Peyer's patch (tissue), 4 donors: Measurements from ENCODE around the gene TNIK. TPM values are rescaled to one million over a fixed set of nuclear protein-coding genes. Genes with fewer than 3 reads are reported as not detected.
A peak's percentile ranks its signal among the peaks of the same experiment; 100 is the strongest.
"Not testable (repeated sequence)": the region's sequence is repeated elsewhere in the genome, so short reads cannot be mapped to it uniquely, and the experiment has no call there.

Experiments
- DNase-seq, 3 donors: peaks; one replicate each; pipeline ENCODE4 v3.0.0-alpha.2; 2017 to 2019
- H3K27ac ChIP-seq, 4 donors: fragments of 200-600 bp; sonication (generic); one replicate each; pipeline ENCODE4 v1.5.1; 2016 to 2019
- H3K27me3 ChIP-seq, 2 donors: fragments of 200-600 bp; sonication (generic); one replicate each; pipeline ENCODE4 v1.5.1; 2019
- H3K36me3 ChIP-seq, 3 donors: fragments of 200-600 bp; sonication (generic); one replicate each; pipeline ENCODE4 v1.5.1; 2016 to 2019
- H3K4me1 ChIP-seq, 4 donors: fragments of 200-600 bp; sonication (generic); one replicate each; pipeline ENCODE4 v1.5.1; 2016 to 2019
- H3K4me3 ChIP-seq, 4 donors: fragments of 200-600 bp; sonication (generic); 1 replicate in 3 of 4; 2 replicates in 1 of 4; pipeline ENCODE4 v1.5.1; 2016 to 2019; ENCODE audit warnings: mild to moderate bottlenecking in 1 of 4
- H3K9me3 ChIP-seq, 4 donors: fragments of 200-600 bp; sonication (generic); one replicate each; pipeline ENCODE4 v1.5.1; 2016 to 2019; ENCODE audit warnings: mild to moderate bottlenecking in 1 of 4
- POLR2A ChIP-seq, 2 donors: fragments of 450-650 bp; IDR thresholded peaks; one replicate each; pipeline ENCODE4 v1.5.1; 2017; ENCODE audit warnings: antibody characterized with exemption in 2 of 2, mild to moderate bottlenecking in 2 of 2, moderate library complexity in 2 of 2
- total RNA-seq, 4 donors: library from RNA; depleted of rRNA; stranded (reverse); fragments of >200 nt; gene quantifications; one replicate each; pipeline ENCODE4 v1.1.0, GENCODE V29; 2016
- TF ChIP-seq, protein P1 (sequence below), 6 experiments: fragments of 450-650 bp in 4 of 6; fragments of 200-600 bp in 2 of 6; sonication (generic) in 1 of 6; IDR thresholded peaks; one replicate each; pipeline ENCODE4 v1.5.1; 2017 to 2019; ENCODE audit warnings: antibody characterized with exemption in 6 of 6, mild to moderate bottlenecking in 3 of 6, moderate library complexity in 1 of 6

The TNIK gene
- total RNA-seq, 4 donors from 2014 or later, result 37.1 to 84.8 (median 74.4) TPM

DNA sequence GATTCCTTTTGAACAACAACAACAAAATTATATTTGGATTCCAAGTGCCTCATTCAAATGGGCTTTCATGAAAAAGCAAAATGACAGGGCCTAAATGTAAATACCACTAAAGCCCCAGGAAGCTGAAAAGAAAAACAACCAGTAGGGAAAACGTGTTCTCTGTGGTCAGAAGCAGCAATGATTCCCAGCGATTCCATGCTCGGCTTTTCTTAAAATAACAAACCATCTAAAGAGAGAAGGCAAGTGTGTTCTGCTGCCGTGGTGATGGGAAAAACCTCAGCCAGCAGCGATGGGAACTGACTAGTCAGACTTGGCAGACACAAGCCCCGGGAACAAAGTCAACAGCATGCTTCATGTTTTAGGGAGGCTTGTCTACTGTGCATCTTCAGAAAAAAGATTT is 153.6 kb downstream of the TNIK start:
- peak in 1 of 3 donors; percentile 57 for DNase-seq
- no peaks in the 10 kb centered on the region for H3K27me3 ChIP-seq
- no peaks in the 10 kb centered on the region for H3K4me1 ChIP-seq
- H3K4me3 ChIP-seq, result no peak overlapping the region
- H3K27ac ChIP-seq, result peak overlapping the region in 2 of 4 donors; percentile 26 to 69
- H3K36me3 ChIP-seq, result no peaks in the 10 kb centered on the region
- H3K9me3 ChIP-seq, result no peaks in the 10 kb centered on the region
- no peak for TF ChIP-seq POLR2A (IDR thresholded peaks at IDR 0.05)

DNA sequence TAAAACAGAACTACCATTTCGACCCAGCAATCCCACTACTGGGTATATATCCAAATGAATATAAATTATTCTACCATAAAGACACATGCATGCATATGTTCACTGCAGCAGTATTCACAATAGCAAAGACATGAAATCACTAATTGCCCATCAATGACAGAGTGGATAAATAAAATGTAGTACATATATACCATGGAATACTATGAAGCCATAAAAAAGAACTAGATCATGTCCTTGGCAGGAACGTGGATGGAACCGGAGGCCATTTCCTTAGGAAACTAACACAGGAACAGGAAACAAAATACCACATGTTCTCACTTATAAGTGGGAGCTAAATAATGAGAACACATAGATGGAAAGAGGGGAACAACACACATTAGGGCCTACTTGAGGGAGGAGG is 154.4 kb downstream of the TNIK start:
- DNase-seq, H3K36me3 ChIP-seq, H3K27me3 ChIP-seq, H3K4me3 ChIP-seq, H3K9me3 ChIP-seq, H3K4me1 ChIP-seq: not testable (repeated sequence)
- peak overlapping the region in 1 of 4 donors; percentile 69 for H3K27ac ChIP-seq

DNA sequence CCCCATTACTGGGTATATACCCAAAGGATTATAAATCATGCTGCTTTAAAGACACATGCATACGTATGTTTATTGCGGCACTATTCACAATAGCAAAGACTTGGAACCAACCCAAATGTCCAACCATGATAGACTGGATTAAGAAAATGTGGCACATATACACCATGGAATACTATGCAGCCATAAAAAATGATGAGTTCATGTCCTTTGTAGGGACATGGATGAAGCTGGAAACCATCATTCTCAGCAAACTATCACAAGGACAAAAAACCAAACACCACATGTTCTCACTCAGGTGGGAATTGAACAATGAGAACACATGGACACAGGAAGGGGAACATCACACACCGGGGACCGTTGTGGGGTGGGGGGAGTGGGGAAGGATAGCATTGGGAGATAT is 155.7 kb downstream of the TNIK start:
- H3K4me3 ChIP-seq, H3K27ac ChIP-seq, DNase-seq, H3K4me1 ChIP-seq, H3K36me3 ChIP-seq, H3K9me3 ChIP-seq, H3K27me3 ChIP-seq: not testable (repeated sequence)

DNA sequence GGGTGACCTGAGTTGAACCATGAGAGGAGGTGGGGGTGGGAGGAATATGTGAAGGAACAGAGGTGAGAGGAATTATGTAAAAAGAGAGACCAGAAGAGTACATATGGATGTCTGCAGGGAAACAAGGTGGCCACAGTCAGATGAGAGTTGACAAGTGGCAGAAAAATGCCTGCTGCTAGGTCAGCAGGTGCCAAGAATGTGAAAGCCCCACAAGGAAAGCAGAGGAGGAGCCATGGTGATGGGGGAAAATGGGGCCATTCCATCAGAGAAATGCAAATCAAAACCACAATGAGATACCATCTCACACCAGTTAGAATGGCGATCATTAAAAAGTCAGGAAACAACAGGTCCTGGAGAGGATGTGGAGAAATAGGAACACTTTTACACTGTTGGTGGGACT is 156.2 kb downstream of the TNIK start:
- H3K27me3 ChIP-seq, H3K9me3 ChIP-seq, H3K27ac ChIP-seq, DNase-seq, H3K36me3 ChIP-seq, H3K4me1 ChIP-seq, H3K4me3 ChIP-seq: not testable (repeated sequence)

DNA sequence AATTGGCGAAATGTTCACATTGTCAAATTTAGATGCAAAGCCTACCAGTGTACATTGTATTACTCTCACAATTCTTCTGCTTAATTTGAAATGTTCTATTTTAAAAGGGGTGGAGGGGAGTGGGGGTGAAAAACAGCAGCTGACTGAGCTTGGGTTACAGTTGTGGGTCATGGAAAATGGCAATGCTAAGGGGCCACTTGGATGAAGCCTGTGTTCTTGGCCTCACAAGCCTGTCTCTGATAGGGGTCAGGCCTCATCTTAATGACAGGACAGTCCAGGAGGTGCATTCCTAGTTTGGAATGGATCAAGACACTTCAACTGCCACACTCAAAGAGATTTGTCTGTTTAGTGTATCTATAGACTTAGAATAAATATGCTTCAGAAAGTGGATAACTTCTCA is 158.2 kb downstream of the TNIK start:
- DNase-seq, result no peak
- Histone ChIP-seq H3K27me3 (no peaks in the 10 kb centered on the region), H3K27ac (no peak overlapping the region), H3K36me3 (no peaks in the 10 kb centered on the region), H3K9me3 (no peaks in the 10 kb centered on the region), H3K4me3 (no peak overlapping the region), H3K4me1 (no peaks in the 10 kb centered on the region)
- TF ChIP-seq, protein P1, sequence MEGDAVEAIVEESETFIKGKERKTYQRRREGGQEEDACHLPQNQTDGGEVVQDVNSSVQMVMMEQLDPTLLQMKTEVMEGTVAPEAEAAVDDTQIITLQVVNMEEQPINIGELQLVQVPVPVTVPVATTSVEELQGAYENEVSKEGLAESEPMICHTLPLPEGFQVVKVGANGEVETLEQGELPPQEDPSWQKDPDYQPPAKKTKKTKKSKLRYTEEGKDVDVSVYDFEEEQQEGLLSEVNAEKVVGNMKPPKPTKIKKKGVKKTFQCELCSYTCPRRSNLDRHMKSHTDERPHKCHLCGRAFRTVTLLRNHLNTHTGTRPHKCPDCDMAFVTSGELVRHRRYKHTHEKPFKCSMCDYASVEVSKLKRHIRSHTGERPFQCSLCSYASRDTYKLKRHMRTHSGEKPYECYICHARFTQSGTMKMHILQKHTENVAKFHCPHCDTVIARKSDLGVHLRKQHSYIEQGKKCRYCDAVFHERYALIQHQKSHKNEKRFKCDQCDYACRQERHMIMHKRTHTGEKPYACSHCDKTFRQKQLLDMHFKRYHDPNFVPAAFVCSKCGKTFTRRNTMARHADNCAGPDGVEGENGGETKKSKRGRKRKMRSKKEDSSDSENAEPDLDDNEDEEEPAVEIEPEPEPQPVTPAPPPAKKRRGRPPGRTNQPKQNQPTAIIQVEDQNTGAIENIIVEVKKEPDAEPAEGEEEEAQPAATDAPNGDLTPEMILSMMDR (IDR thresholded peaks at IDR 0.05), result no peak
- TF ChIP-seq POLR2A (IDR thresholded peaks at IDR 0.05), result no peak

DNA sequence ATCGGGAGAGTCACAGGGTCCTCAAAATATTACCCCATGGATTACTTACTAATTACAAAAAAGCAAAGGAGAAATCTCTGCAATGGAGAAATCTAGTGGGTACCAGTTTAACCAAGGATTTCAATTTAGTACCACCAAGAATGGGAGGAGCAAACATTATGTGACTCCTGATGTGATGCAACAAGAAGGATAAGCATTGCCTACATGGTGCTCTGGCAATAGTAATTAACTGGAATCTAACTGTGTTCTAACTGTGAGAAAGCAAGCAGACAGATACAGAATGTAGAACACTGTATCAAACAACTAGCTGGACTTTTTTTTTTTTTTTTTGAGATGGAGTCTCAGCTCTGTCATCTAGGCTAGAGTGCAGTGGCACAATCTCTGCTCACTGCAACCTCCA is 159.2 kb downstream of the TNIK start:
- no peak for TF ChIP-seq POLR2A (IDR thresholded peaks at IDR 0.05)
- TF ChIP-seq, protein P1 (IDR thresholded peaks at IDR 0.05), result no peak
- no peak for DNase-seq
- Histone ChIP-seq H3K27ac (no peak overlapping the region), H3K36me3 (no peaks in the 10 kb centered on the region), H3K4me3 (no peak overlapping the region), H3K4me1 (no peaks in the 10 kb centered on the region), H3K27me3 (no peaks in the 10 kb centered on the region), H3K9me3 (no peaks in the 10 kb centered on the region)

DNA sequence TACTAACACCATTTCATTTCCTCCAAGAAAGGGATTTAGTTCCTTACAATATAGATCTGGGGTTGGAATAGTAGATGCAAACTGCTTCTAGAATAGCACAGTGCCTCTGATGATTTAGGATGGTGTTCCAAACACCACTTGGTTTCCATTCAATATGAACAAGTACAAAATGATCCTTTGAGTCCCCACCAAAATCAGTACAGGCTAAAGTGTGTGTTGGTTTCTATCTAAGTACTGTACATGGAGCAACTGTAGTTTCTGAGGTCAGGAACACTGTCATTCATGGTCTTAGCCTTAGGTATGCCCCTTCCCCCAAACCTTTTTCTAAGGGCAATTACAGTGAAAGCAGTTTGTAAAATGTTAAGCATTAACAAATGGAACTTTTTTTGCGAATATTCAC is 162.3 kb downstream of the TNIK start:
- Histone ChIP-seq H3K4me1 (no peaks in the 10 kb centered on the region), H3K27ac (no peak overlapping the region), H3K36me3 (no peaks in the 10 kb centered on the region), H3K27me3 (no peaks in the 10 kb centered on the region), H3K9me3 (no peaks in the 10 kb centered on the region), H3K4me3 (no peak overlapping the region)
- TF ChIP-seq, protein P1 (IDR thresholded peaks at IDR 0.05), result no peak
- TF ChIP-seq POLR2A (IDR thresholded peaks at IDR 0.05), result no peak
- DNase-seq, result no peak

DNA sequence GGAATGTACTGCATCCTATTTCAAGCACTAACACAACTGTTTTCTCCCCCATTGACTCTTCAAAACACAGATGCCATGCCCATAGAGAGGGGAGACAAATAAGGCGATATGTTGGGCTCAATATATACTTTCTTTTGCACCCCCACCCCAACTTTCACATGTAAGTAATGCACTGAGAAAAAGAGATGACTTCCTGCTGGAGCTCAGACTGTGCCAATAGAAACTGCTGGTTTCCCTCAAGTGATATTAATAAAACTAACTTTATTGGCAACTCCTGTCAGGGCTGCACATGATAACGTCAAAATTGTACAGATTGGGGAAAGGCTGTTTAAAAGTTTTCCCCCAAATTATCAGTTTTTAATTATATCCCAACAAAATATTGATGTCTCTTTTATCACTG is 163.0 kb downstream of the TNIK start:
- no peaks in the 10 kb centered on the region for H3K9me3 ChIP-seq
- H3K4me3 ChIP-seq, result no peak overlapping the region
- H3K27me3 ChIP-seq, result no peaks in the 10 kb centered on the region
- DNase-seq, result no peak
- H3K36me3 ChIP-seq, result no peaks in the 10 kb centered on the region
- TF ChIP-seq POLR2A (IDR thresholded peaks at IDR 0.05), result no peak
- TF ChIP-seq, protein P1 (IDR thresholded peaks at IDR 0.05), result no peak
- no peak overlapping the region for H3K27ac ChIP-seq
- no peaks in the 10 kb centered on the region for H3K4me1 ChIP-seq
